GM12891 (cell line): ENCODE results near the gene OR10H5.
"Not testable (repeated sequence)": the region's sequence is repeated elsewhere in the genome, so short reads cannot be mapped to it uniquely, and the experiment has no call there.

Experiments used
- DNase-seq: peaks from one replicate; pipeline ENCODE4 v3.0.0; 2011; ENCODE audit warnings: low spot score; ENCODE audit not compliant: insufficient read length
- FAIRE-seq: peaks from 2 replicates; lab custom pipeline; 2011; peaks lifted over from hg19 to GRCh38; lab: Jason Lieb, UNC
- PAX5 ChIP-seq: IDR thresholded peaks from 2 replicates; pipeline ENCODE4 v1.6.1; 2011; ENCODE audit warnings: low read length, moderate library complexity, mild to moderate bottlenecking; ENCODE audit not compliant: insufficient read depth, severe bottlenecking
- POLR2A ChIP-seq: IDR thresholded peaks from 2 replicates; pipeline ENCODE4 v1.6.1; 2011; ENCODE audit warnings: low read depth, low read length, control low read depth
- POLR2AphosphoS5 ChIP-seq: IDR thresholded peaks from 2 replicates; pipeline ENCODE4 v1.6.1; 2011; ENCODE audit warnings: low read depth, low read length, control low read depth
- POU2F2 ChIP-seq: IDR thresholded peaks from 2 replicates; pipeline ENCODE4 v1.6.1; 2011; ENCODE audit warnings: low read depth, mild to moderate bottlenecking, control low read depth, low read length, moderate library complexity
- SPI1 ChIP-seq: IDR thresholded peaks from 2 replicates; pipeline ENCODE4 v1.6.1; 2011; ENCODE audit warnings: low read depth, low read length, control low read depth
- TAF1 ChIP-seq: IDR thresholded peaks from 2 replicates; pipeline ENCODE4 v1.6.1; 2011; ENCODE audit warnings: low read depth, low read length, control low read depth

Gene OR10H5

GRCh38 chr19:15829786-15830185 is 42.3 kb downstream of the OR10H5 start:
- no peak for DNase-seq
- FAIRE-seq: no peak
- TF ChIP-seq SPI1 (no peak), PAX5 (no peak), TAF1 (no peak), POLR2AphosphoS5 (no peak), POU2F2 (no peak), POLR2A (no peak)

DNA sequence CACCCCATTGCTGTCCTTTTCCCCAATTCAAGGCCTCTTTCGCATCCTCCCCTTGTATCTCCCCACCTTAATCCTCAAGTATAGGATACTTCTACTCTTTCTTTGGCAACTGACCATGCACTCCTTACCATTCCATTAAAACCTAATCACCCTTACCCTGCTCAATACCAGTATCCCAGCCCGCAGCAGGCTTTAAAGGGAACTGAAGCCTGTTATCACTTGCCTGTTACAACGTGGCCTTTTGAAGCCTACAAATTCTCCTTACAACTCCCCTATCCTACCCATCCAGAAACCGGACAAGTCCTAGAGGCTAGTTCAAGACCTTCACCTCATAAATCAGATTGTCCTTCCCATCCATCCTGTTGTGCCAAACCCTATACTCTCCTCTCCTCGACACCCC is 44.2 kb downstream of the OR10H5 start:
- DNase-seq (no peak), FAIRE-seq (no peak)
- TF ChIP-seq SPI1: no peak
- TF ChIP-seq POLR2A: no peak
- no peak for TF ChIP-seq POLR2AphosphoS5
- no peak for TF ChIP-seq PAX5
- TF ChIP-seq POU2F2: no peak
- no peak for TF ChIP-seq TAF1

DNA sequence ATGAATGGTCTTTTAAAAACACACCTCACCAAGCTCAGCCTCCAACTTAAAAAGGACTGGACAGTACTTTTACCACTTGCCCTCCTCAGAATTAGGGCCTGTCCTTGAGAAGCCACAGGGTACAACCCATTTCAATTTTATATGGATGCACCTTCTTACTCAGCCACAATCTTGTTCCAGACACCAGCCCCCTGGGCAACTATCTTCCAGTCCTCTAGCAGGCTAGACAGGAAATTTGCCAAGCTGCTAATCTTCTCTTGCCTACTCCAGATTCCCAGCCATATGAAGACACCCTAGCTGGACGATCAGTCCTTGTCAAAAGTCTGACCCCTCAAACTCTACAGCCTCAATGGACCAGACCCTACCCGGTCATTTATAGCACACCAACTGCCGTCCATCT is 46.8 kb downstream of the OR10H5 start:
- not testable (repeated sequence) for DNase-seq, FAIRE-seq

DNA sequence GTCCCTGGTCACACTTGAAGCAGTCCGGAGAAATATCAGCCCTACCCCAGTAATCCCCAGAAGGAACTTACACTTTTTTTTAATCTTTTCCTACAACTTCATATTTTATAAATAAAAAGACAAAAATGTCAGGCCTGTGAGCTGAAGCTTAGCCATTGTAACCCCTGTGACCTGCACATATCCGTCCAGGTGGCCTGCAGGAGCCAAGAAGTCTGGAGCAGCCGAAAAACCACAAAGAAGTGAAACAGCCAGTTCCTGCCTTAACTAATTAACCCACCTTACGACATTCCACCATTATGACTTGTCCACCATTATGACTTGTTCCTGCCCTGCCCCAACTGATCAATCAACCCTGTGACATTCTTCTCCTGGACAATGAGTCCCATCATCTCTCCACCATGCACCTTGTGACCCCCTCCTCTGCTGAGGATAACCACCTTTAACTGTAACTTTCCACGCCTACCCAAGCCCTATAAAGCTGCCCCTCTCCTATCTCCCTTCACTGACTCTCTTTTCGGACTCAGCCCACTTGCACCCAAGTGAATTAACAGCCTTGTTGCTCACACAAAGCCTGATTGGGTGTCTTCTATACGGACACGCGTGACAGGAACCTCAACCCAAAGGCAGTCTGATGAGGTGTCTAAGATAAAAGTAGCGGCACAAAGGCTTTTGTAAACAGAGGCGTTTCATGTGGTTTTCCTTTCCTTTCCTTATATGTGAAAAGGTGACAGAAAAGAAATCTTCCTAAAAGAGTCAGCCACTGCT is 48.3 kb downstream of the OR10H5 start:
- not testable (repeated sequence) for FAIRE-seq, DNase-seq

- FAIRE-seq: peak; percentile 50
- DNase-seq: peak; percentile 80
- TF ChIP-seq POU2F2 (no peak), SPI1 (no peak), POLR2A (peak; percentile 69), TAF1 (no peak; the same call in 1 of the 2 replicates), POLR2AphosphoS5 (peak; percentile 64; the same call in 1 of the 2 replicates), PAX5 (no peak)
Observed at GRCh38 chr19:15836330-15837220, 49.1 kb downstream of the OR10H5 start.

DNA sequence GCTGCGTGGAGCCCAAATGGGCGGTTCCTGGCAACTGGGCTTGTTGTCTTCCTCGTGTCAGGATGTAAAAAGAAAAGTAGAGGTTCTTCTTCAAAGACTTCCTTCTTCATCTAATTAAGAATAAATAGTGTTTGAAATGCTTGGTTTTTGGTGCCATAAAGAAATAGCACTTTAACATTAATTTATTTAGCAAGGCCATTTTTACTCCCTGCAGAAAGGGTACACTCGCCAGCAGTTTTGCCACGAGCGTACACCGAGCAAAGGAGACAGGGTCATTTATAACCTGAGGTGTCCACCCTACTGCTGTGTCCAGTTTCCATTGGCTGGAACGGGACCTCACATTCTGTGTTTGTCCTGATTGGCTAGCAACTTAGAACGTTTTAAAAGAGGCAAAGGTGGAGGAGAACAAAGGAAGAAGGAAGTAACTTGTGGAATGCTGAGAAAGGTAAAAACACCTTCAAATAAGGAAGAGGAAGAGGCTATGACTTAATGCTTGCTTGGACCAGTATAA is 49.8 kb downstream of the OR10H5 start:
- DNase-seq (no peak), FAIRE-seq (no peak)
- TF ChIP-seq POLR2AphosphoS5 (no peak), PAX5 (no peak), TAF1 (no peak), POU2F2 (no peak), POLR2A (no peak), SPI1 (no peak)

DNA sequence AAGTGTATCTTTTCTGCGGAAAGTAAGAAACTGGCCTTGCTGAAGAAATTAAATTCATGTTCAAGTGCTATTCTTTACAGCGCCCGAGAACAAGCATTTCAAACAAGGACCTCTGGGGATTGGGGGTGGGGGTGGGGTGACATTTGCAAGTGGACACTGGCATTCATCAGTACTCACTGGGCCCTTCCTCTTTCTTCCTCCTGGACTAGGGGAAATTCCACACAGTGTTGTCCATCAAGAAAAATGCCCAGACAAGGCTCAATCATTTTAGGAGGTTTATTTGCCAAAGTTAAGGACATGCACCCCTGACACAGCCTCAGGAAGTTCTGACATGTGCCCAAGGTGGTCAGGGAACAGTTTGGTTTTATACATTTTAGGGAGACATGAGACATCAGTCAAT is 50.9 kb downstream of the OR10H5 start:
- no peak for FAIRE-seq
- DNase-seq: no peak
- TF ChIP-seq POLR2AphosphoS5: no peak
- TF ChIP-seq SPI1: no peak
- no peak for TF ChIP-seq PAX5
- TF ChIP-seq POLR2A: no peak
- no peak for TF ChIP-seq TAF1
- no peak for TF ChIP-seq POU2F2

- FAIRE-seq, DNase-seq: not testable (repeated sequence)
Observed at GRCh38 chr19:15839888-15840287, 52.4 kb downstream of the OR10H5 start.

DNA sequence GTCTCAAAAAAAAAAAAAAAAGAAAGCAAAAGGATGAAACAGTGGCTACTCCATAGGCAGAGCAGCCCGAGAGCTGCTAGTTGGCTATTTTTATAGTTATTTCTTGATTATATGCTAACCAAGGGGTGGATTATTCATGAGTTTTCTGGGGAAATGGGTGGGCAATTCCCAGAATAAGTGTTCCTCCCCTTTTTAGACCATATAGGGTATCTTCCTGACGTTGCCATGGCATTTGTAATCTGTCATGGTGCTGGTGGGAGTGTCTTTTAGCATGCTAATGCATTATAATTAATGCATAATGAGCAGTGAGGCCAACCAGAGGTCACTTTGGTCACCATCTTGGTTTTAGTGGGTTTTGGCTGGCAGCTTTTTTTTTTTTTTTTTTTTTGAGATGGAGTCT is 53.4 kb downstream of the OR10H5 start:
- FAIRE-seq (no peak), DNase-seq (no peak)
- TF ChIP-seq POU2F2 (no peak), PAX5 (no peak), TAF1 (no peak), POLR2A (no peak), POLR2AphosphoS5 (no peak), SPI1 (no peak)

GRCh38 chr19:15841875-15842569 is 54.6 kb downstream of the OR10H5 start:
- TF ChIP-seq POU2F2 (no peak), TAF1 (no peak), SPI1 (no peak), POLR2A (no peak), PAX5 (no peak), POLR2AphosphoS5 (no peak)

More at GRCh38 chr19:15841875-15842569, 54.6 kb downstream of the OR10H5 start:
- FAIRE-seq: no peak
- no peak for DNase-seq
